Nephron (organoid): ENCODE data around the gene XRCC6.
"Not testable (repeated sequence)": the region's sequence is repeated elsewhere in the genome, so short reads cannot be mapped to it uniquely, and the experiment has no call there.

Experiments
- H3K27ac Mint-ChIP-seq, 3 experiments: 2 replicates each; pipeline ENCODE4 v1.8.0; 2020; ENCODE audit warnings: mixed read lengths in 3 of 3, mild to moderate bottlenecking in 2 of 3, moderate library complexity in 1 of 3
- H3K27me3 Mint-ChIP-seq: 2 replicates; pipeline ENCODE4 v1.8.0; 2021; ENCODE audit warnings: low read depth, mild to moderate bottlenecking, moderate library complexity, mixed read lengths
- H3K36me3 Mint-ChIP-seq: 2 replicates; pipeline ENCODE4 v1.8.0; 2020; ENCODE audit warnings: low read depth, mixed read lengths
- H3K4me1 Mint-ChIP-seq: 2 replicates; pipeline ENCODE4 v1.8.0; 2020; ENCODE audit warnings: mixed read lengths
- H3K4me3 Mint-ChIP-seq, 3 experiments: 2 replicates each; pipeline ENCODE4 v1.8.0; 2020; ENCODE audit warnings: mild to moderate bottlenecking in 3 of 3, mixed read lengths in 3 of 3, moderate library complexity in 2 of 3
- H3K9me3 Mint-ChIP-seq: 2 replicates; pipeline ENCODE4 v1.8.0; 2020; ENCODE audit warnings: mixed read lengths
- CTCF ChIP-seq, 3 experiments: fragments of 200-600 bp; sonication (generic); IDR thresholded peaks; one replicate each; pipeline ENCODE4 v1.5.0; 2021; ENCODE audit warnings: antibody characterized with exemption in 3 of 3; ENCODE audit not compliant: unreplicated experiment in 3 of 3

XRCC6 gene

GRCh38 chr22:41659941-41660340 lies 38.8 kb downstream of the XRCC6 start:
- H3K27me3 Mint-ChIP-seq = no peaks in the 10 kb centered on the region
- H3K36me3 Mint-ChIP-seq = peaks cover 72% of the 10 kb centered on the region
- no peaks in the 10 kb centered on the region for H3K4me1 Mint-ChIP-seq
- no peak overlapping the region for H3K4me3 Mint-ChIP-seq
- H3K9me3 Mint-ChIP-seq = no peaks in the 10 kb centered on the region
- no peak overlapping the region for H3K27ac Mint-ChIP-seq
- TF ChIP-seq CTCF (IDR thresholded peaks at IDR 0.05; ENCODE audit: unreplicated experiment in 3 of 3) = no peak

GRCh38 chr22:41660416-41660815 lies 39.3 kb downstream of the XRCC6 start:
- no peaks in the 10 kb centered on the region for H3K27me3 Mint-ChIP-seq
- no peaks in the 10 kb centered on the region for H3K4me1 Mint-ChIP-seq
- H3K27ac Mint-ChIP-seq = no peak overlapping the region
- no peaks in the 10 kb centered on the region for H3K9me3 Mint-ChIP-seq
- peaks cover 73% of the 10 kb centered on the region for H3K36me3 Mint-ChIP-seq
- H3K4me3 Mint-ChIP-seq = no peak overlapping the region
- no peak for TF ChIP-seq CTCF (IDR thresholded peaks at IDR 0.05; ENCODE audit: unreplicated experiment in 3 of 3)

GRCh38 chr22:41661088-41661487 lies 40.0 kb downstream of the XRCC6 start:
- H3K27me3 Mint-ChIP-seq = no peaks in the 10 kb centered on the region
- no peak overlapping the region for H3K4me3 Mint-ChIP-seq
- TF ChIP-seq CTCF (IDR thresholded peaks at IDR 0.05; ENCODE audit: unreplicated experiment in 3 of 3) = no peak
- H3K9me3 Mint-ChIP-seq = no peaks in the 10 kb centered on the region
- H3K4me1 Mint-ChIP-seq = no peaks in the 10 kb centered on the region
- peaks cover 69% of the 10 kb centered on the region for H3K36me3 Mint-ChIP-seq
- no peak overlapping the region for H3K27ac Mint-ChIP-seq

GRCh38 chr22:41661713-41662112 lies 40.6 kb downstream of the XRCC6 start:
- Mint-ChIP-seq H3K36me3 (peaks cover 65% of the 10 kb centered on the region), H3K27ac (no peak overlapping the region), H3K27me3 (no peaks in the 10 kb centered on the region), H3K4me1 (peaks cover 2% of the 10 kb centered on the region), H3K4me3 (no peak overlapping the region), H3K9me3 (no peaks in the 10 kb centered on the region)
- no peak for TF ChIP-seq CTCF (IDR thresholded peaks at IDR 0.05; ENCODE audit: unreplicated experiment in 3 of 3)

- not testable (repeated sequence) for H3K27ac Mint-ChIP-seq, H3K4me1 Mint-ChIP-seq, H3K27me3 Mint-ChIP-seq, H3K9me3 Mint-ChIP-seq, H3K4me3 Mint-ChIP-seq
- peaks cover 50% of the 10 kb centered on the region for H3K36me3 Mint-ChIP-seq
These were observed 42.5 kb downstream of the XRCC6 start for GRCh38 chr22:41663594-41663993.

- H3K4me1 Mint-ChIP-seq = peaks cover 8% of the 10 kb centered on the region
- H3K4me3 Mint-ChIP-seq = no peak overlapping the region
- H3K36me3 Mint-ChIP-seq = peaks cover 43% of the 10 kb centered on the region
- no peaks in the 10 kb centered on the region for H3K9me3 Mint-ChIP-seq
- no peak overlapping the region for H3K27ac Mint-ChIP-seq
- H3K27me3 Mint-ChIP-seq = no peaks in the 10 kb centered on the region
- no peak for TF ChIP-seq CTCF (IDR thresholded peaks at IDR 0.05; ENCODE audit: unreplicated experiment in 3 of 3)
These were observed 43.4 kb downstream of the XRCC6 start for GRCh38 chr22:41664490-41664889.
